Measurements from ENCODE around the gene HDAC9. TPM values are rescaled to one million over a fixed set of nuclear protein-coding genes. Genes with fewer than 3 reads are reported as not detected.

The HDAC9 gene
- polyA plus RNA-seq, 3 donors = 41.7 to 51.2 (median 44.2) TPM

- WGBS (ENCODE audit: insufficient coverage) = no CpG with 5 or more reads among the region's 2 CpGs
Measured at GRCh38 chr7:18939771-18940592, 444.4 kb downstream of the HDAC9 start.

GRCh38 chr7:18940593-18941134 lies 445.1 kb downstream of the HDAC9 start:
- no peak overlapping the region for H2AFZ ChIP-seq (ENCODE audit: insufficient read depth, low read depth, low read length, poor library complexity, severe bottlenecking)
- no peaks in the 10 kb centered on the region for H3K4me1 ChIP-seq (ENCODE audit: control insufficient read depth in 1 of 2, insufficient read depth in 2 of 2, low read length in 2 of 2)
- H3K4me3 Mint-ChIP-seq = no peak overlapping the region
- 43% methylated on average over 1 of the region's 2 CpGs for WGBS (ENCODE audit: insufficient coverage)
- H3K79me2 ChIP-seq (ENCODE audit: insufficient read depth, low read length) = no peaks in the 10 kb centered on the region
- H3K9me3 Mint-ChIP-seq = peaks cover 0 to 3% (median 0%) of the 10 kb centered on the region in 7 donors
- no peak overlapping the region for H3K4me3 ChIP-seq (replicated peaks in 1 of 3; ENCODE audit: low read depth in 2 of 3, low read length in 3 of 3)
- H4K20me1 ChIP-seq (ENCODE audit: insufficient read depth, low read length) = no peaks in the 10 kb centered on the region
- no peaks in the 10 kb centered on the region for H3K27me3 ChIP-seq (ENCODE audit: control insufficient read depth in 2 of 2, insufficient read depth in 2 of 2, low read length in 2 of 2)
- H3K27me3 Mint-ChIP-seq (ENCODE audit: low read depth in 3 of 3) = no peaks in the 10 kb centered on the region
- no peaks in the 10 kb centered on the region for H3K36me3 ChIP-seq (replicated peaks in 1 of 2; ENCODE audit: control insufficient read depth in 1 of 2, insufficient read depth in 2 of 2, low read length in 2 of 2)
- H3K27ac Mint-ChIP-seq = no peak overlapping the region
- H3K27ac ChIP-seq (ENCODE audit: low read depth in 1 of 2, low read length in 2 of 2) = no peak overlapping the region
- H3K36me3 Mint-ChIP-seq = no peaks in the 10 kb centered on the region
- TF ChIP-seq, protein P1, sequence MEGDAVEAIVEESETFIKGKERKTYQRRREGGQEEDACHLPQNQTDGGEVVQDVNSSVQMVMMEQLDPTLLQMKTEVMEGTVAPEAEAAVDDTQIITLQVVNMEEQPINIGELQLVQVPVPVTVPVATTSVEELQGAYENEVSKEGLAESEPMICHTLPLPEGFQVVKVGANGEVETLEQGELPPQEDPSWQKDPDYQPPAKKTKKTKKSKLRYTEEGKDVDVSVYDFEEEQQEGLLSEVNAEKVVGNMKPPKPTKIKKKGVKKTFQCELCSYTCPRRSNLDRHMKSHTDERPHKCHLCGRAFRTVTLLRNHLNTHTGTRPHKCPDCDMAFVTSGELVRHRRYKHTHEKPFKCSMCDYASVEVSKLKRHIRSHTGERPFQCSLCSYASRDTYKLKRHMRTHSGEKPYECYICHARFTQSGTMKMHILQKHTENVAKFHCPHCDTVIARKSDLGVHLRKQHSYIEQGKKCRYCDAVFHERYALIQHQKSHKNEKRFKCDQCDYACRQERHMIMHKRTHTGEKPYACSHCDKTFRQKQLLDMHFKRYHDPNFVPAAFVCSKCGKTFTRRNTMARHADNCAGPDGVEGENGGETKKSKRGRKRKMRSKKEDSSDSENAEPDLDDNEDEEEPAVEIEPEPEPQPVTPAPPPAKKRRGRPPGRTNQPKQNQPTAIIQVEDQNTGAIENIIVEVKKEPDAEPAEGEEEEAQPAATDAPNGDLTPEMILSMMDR (IDR thresholded peaks at IDR 0.05) = no peak
- no peak for DNase-seq
- H3K9me3 ChIP-seq (replicated peaks in 1 of 2; ENCODE audit: control insufficient read depth in 1 of 2, insufficient read depth in 1 of 2, low read length in 2 of 2) = no peaks in the 10 kb centered on the region
- no peak overlapping the region for H3K9ac ChIP-seq (ENCODE audit: insufficient read depth, low read length, poor library complexity, severe bottlenecking)
- intact Hi-C loops (cut with micrococcal nuclease) = no loop called here
- no peaks in the 10 kb centered on the region for H3K4me1 Mint-ChIP-seq
- no peak overlapping the region for H3K4me2 ChIP-seq (replicated peaks; ENCODE audit: extremely low read depth, low read length, poor library complexity, severe bottlenecking)

More at GRCh38 chr7:18939771-18940592, 444.4 kb downstream of the HDAC9 start:
- no peak overlapping the region for H3K27ac ChIP-seq (ENCODE audit: low read depth in 1 of 2, low read length in 2 of 2)
- H3K9ac ChIP-seq (ENCODE audit: insufficient read depth, low read length, poor library complexity, severe bottlenecking) = no peak overlapping the region
- no peaks in the 10 kb centered on the region for H3K36me3 ChIP-seq (replicated peaks in 1 of 2; ENCODE audit: control insufficient read depth in 1 of 2, insufficient read depth in 2 of 2, low read length in 2 of 2)
- Mint-ChIP-seq H3K36me3 (no peaks in the 10 kb centered on the region), H3K27ac (no peak overlapping the region), H3K4me1 (no peaks in the 10 kb centered on the region), H3K9me3 (peaks cover 0 to 3% (median 0%) of the 10 kb centered on the region in 7 donors), H3K27me3 (ENCODE audit: low read depth in 3 of 3) (no peaks in the 10 kb centered on the region), H3K4me3 (no peak overlapping the region)
- intact Hi-C loops (cut with micrococcal nuclease) = no loop called here
- TF ChIP-seq, protein P1 (IDR thresholded peaks at IDR 0.05) = no peak
- no peaks in the 10 kb centered on the region for H3K4me1 ChIP-seq (ENCODE audit: control insufficient read depth in 1 of 2, insufficient read depth in 2 of 2, low read length in 2 of 2)
- no peak for DNase-seq
- no peaks in the 10 kb centered on the region for H3K79me2 ChIP-seq (ENCODE audit: insufficient read depth, low read length)
- H4K20me1 ChIP-seq (ENCODE audit: insufficient read depth, low read length) = no peaks in the 10 kb centered on the region
- no peaks in the 10 kb centered on the region for H3K9me3 ChIP-seq (replicated peaks in 1 of 2; ENCODE audit: control insufficient read depth in 1 of 2, insufficient read depth in 1 of 2, low read length in 2 of 2)
- no peak overlapping the region for H2AFZ ChIP-seq (ENCODE audit: insufficient read depth, low read depth, low read length, poor library complexity, severe bottlenecking)
- no peak overlapping the region for H3K4me3 ChIP-seq (replicated peaks in 1 of 3; ENCODE audit: low read depth in 2 of 3, low read length in 3 of 3)
- H3K27me3 ChIP-seq (ENCODE audit: control insufficient read depth in 2 of 2, insufficient read depth in 2 of 2, low read length in 2 of 2) = no peaks in the 10 kb centered on the region
- no peak overlapping the region for H3K4me2 ChIP-seq (replicated peaks; ENCODE audit: extremely low read depth, low read length, poor library complexity, severe bottlenecking)
